NCI-H2196 treated with DMSO at 0.1 percent for 48 hours (cell line): ENCODE data around the gene KIF16B.

Source experiments
- DNase-seq: peaks from one replicate; lab custom pipeline; 2025; ENCODE audit not compliant: unreplicated experiment; lab: John Stamatoyannopoulos, UW

Gene KIF16B

GRCh38 chr20:16312998-16313397 is 260.2 kb downstream of the KIF16B start:
- DNase-seq, result no peak

GRCh38 chr20:16311756-16312155 is 261.5 kb downstream of the KIF16B start:
- no peak for DNase-seq

- no peak for DNase-seq
These were observed 264.5 kb downstream of the KIF16B start for GRCh38 chr20:16308754-16309153.

GRCh38 chr20:16302818-16303217 is 270.4 kb downstream of the KIF16B start:
- DNase-seq, result no peak

- DNase-seq, result no peak
These were observed 271.3 kb downstream of the KIF16B start for GRCh38 chr20:16301986-16302385.

- no peak for DNase-seq
These were observed 273.4 kb downstream of the KIF16B start for GRCh38 chr20:16299897-16300296.

- DNase-seq, result no peak
These were observed 276.3 kb downstream of the KIF16B start for GRCh38 chr20:16296931-16297330.

- no peak for DNase-seq
These were observed 277.7 kb downstream of the KIF16B start for GRCh38 chr20:16295534-16295933.

GRCh38 chr20:16293590-16293989 is 279.7 kb downstream of the KIF16B start:
- no peak for DNase-seq

GRCh38 chr20:16292226-16292880 is 280.9 kb downstream of the KIF16B start:
- DNase-seq, result no peak

GRCh38 chr20:16290358-16290757 is 282.9 kb downstream of the KIF16B start:
- no peak for DNase-seq

- no peak for DNase-seq
These were observed 285.5 kb downstream of the KIF16B start for GRCh38 chr20:16287776-16288175.

GRCh38 chr20:16286601-16287000 is 286.6 kb downstream of the KIF16B start:
- no peak for DNase-seq

- no peak for DNase-seq
These were observed 288.7 kb downstream of the KIF16B start for GRCh38 chr20:16284385-16285100.

- DNase-seq, result no peak
These were observed 289.3 kb downstream of the KIF16B start for GRCh38 chr20:16283978-16284377.

- DNase-seq, result no peak
These were observed 289.9 kb downstream of the KIF16B start for GRCh38 chr20:16283307-16283706.

- no peak for DNase-seq
These were observed 293.0 kb downstream of the KIF16B start for GRCh38 chr20:16280219-16280618.

- no peak for DNase-seq
These were observed 293.9 kb downstream of the KIF16B start for GRCh38 chr20:16279320-16279719.

- DNase-seq, result no peak
These were observed 299.3 kb downstream of the KIF16B start for GRCh38 chr20:16273812-16274555.

- no peak for DNase-seq
These were observed 300.4 kb downstream of the KIF16B start for GRCh38 chr20:16272780-16273360.

- DNase-seq, result no peak
These were observed 301.8 kb downstream of the KIF16B start for GRCh38 chr20:16271450-16271849.

GRCh38 chr20:16270989-16271388 is 302.3 kb downstream of the KIF16B start:
- DNase-seq, result no peak
